GM12801 (cell line): ENCODE measurements around the gene SPIN2B.

Experiments used
- CTCF ChIP-seq: IDR thresholded peaks from one replicate; pipeline ENCODE4 v1.5.1; 2011; ENCODE audit warnings: control low read depth; ENCODE audit not compliant: insufficient read length; ENCODE audit errors: extremely low read depth

SPIN2B gene

DNA sequence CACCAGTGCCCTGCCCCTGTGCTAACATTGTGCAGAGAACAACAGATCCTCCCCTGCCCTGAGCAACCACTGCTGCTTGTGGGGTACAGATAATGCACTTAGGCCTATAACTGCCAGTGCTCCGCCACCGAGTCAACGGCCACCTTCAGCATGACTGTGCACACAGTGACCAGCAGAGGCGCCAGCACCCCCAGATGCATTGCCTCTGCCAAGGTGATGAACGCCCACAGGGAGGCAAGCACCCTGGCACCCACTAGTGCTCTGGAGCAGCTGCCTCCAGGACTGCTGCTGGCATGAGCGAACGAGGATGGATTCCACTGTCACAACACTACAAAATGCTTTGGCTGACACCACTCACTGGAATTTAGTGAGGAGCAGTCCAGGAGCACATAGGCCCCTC lies 38.2 kb downstream of the SPIN2B start:
- no peak for TF ChIP-seq CTCF

DNA sequence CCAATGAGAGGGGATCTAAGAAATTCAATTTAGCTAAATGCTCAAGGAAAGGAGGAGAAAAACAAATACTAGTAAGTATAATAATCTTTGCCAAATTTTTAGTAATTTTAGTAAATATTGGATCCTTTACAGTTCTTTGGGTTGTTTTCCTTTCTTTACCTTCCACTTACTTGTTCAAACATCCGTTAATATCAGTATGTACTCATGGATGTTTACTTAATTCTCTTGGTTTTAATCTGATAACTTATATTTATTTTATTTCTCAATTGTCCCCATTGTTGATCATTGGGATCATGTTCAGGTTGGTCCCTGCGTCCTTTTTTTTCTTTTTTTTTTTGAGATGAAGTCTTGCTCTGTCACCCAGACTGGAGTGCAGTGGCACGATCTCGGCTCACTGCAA lies 46.9 kb downstream of the SPIN2B start:
- no peak for TF ChIP-seq CTCF

- no peak for TF ChIP-seq CTCF
These were observed 51.0 kb downstream of the SPIN2B start for GRCh38 chrX:57070185-57070984.
